ENCODE results near the gene SLC22A2. TPM values are rescaled to one million over a fixed set of nuclear protein-coding genes. Genes with fewer than 3 reads are reported as not detected.

SLC22A2 gene
- total and polyA plus RNA-seq, 8 donors, result 0.04 to 0.23 (median 0.07) TPM; not detected in 2

DNA sequence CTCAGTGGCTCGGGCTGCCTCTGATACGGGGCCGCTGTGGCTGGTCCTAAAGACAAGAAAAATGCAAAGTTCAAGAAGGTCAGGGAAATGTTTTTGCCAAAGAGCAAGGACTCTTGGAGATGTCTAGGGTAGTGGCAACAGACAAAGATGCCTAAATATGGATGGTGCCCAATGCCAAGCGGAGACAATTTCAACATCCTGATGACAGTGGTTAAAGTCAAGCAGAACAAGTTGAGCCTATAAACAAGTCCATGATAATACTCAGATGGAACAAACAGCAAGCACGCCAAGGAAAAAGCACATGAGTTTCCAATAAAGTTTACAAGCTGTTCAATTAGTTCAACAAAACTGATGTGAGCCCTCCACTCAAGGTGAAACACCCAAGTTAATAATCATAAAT, 85.9 kb downstream of the SLC22A2 start:
- no peak for TF ChIP-seq CTCF (IDR thresholded peaks at IDR 0.05)
- ATAC-seq (no peak), DNase-seq (no peak)
- H3K36me3 ChIP-seq, result no peaks in the 10 kb centered on the region
- H3K27ac ChIP-seq, result no peak overlapping the region
- no peak overlapping the region for H3K4me3 ChIP-seq
- no peaks in the 10 kb centered on the region for H3K27me3 ChIP-seq
- intact Hi-C loops (cut with DNase I), result no loop called here
- H3K4me1 ChIP-seq, result no peaks in the 10 kb centered on the region
- H3K9me3 ChIP-seq, result no peaks in the 10 kb centered on the region

- DNase-seq (no peak), ATAC-seq (no peak)
- intact Hi-C loops (cut with DNase I), result no loop called here
- no peak overlapping the region for H3K27ac ChIP-seq
- H3K36me3 ChIP-seq, result no peaks in the 10 kb centered on the region
- no peaks in the 10 kb centered on the region for H3K9me3 ChIP-seq
- H3K4me3 ChIP-seq, result no peak overlapping the region
- TF ChIP-seq CTCF (IDR thresholded peaks at IDR 0.05), result no peak
- no peaks in the 10 kb centered on the region for H3K4me1 ChIP-seq
- no peaks in the 10 kb centered on the region for H3K27me3 ChIP-seq
Measured at GRCh38 chr6:160170018-160170680, 88.5 kb downstream of the SLC22A2 start.

DNA sequence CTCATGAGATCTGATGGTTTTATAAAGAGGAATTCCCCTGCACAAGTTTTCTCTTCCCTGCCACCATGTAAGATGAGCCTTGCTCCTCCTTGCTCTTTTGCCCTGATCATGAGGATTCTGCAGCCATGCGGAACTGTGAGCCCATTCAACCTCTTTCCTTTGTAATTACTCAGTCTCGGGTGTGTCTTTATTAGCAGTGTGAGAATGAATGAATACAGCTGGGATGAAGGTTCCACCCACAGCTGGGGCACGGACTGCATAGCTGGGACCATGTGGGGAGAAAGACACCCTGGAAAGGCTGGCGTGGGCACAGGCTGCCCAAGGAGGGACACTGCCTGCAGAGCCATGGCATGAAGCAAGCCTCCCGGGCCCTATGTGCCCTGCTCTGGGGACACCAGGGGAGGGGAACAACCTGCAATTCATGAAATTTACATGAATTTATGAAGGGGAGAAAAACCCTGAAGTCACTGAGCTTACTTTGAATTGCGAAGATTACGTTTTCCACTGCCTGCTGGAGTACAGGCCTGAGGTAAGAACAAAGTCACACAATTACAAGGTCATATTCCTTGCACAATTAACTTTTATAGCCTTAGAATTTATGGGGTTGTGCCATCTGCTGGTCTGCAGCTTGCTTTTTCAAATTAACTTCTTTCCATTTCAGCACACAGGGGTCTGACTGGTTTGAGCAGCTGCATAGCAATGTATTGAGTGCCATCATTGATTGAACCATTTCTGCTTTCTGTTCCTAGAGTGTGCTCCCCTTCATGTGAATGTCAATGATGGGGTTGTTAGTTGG, 90.8 kb downstream of the SLC22A2 start:
- no peak for TF ChIP-seq CTCF (IDR thresholded peaks at IDR 0.05)
- no peaks in the 10 kb centered on the region for H3K36me3 ChIP-seq
- ATAC-seq (no peak), DNase-seq (peak in 1 of 4 donors; percentile 69)
- H3K4me1 ChIP-seq, result no peaks in the 10 kb centered on the region
- no peak overlapping the region for H3K4me3 ChIP-seq
- H3K27me3 ChIP-seq, result no peaks in the 10 kb centered on the region
- intact Hi-C loops (cut with DNase I), result no loop called here
- H3K27ac ChIP-seq, result no peak overlapping the region
- H3K9me3 ChIP-seq, result no peaks in the 10 kb centered on the region

Other genes with a start within 250 kb of the SLC22A2 start
- gene SLC22A1, start 137.0 kb downstream of the SLC22A2 start, total RNA-seq, result 1 to 10 TPM in 1 of 2 donors, under 1 TPM in 1; 0.41 to 2.7 TPM
- under 1 TPM; 0.24 to 0.63 (median 0.43) TPM for gene SLC22A1, start 137.0 kb downstream of the SLC22A2 start, polyA plus RNA-seq (ENCODE audit: insufficient read length in 6 of 6)
- gene SLC22A3, start 89.6 kb upstream of the SLC22A2 start, total RNA-seq, result 10 to 100 TPM; 25.9 to 35.4 TPM
- 10 to 100 TPM; 16.1 to 42.9 (median 32.0) TPM for gene SLC22A3, start 89.6 kb upstream of the SLC22A2 start, polyA plus RNA-seq (ENCODE audit: insufficient read length in 6 of 6)

All from left lung (tissue), 10 donors.